SW 1271 (cell line): ENCODE results near the gene ZNF669.

Experiments used
- DNase-seq, 2 experiments: peaks; one replicate each; lab custom pipeline; 2025; lab: John Stamatoyannopoulos, UW

The ZNF669 gene

GRCh38 chr1:247111259-247111699 lies 7.1 kb upstream of the ZNF669 start:
- DNase-seq, result no peak

GRCh38 chr1:247110627-247111258 lies 6.6 kb upstream of the ZNF669 start:
- DNase-seq, result no peak

- no peak for DNase-seq
These were observed 3.5 kb upstream of the ZNF669 start for GRCh38 chr1:247107694-247108093.

GRCh38 chr1:247105966-247106365 lies 1.8 kb upstream of the ZNF669 start:
- DNase-seq, result no peak

GRCh38 chr1:247104965-247105364 lies 809 bp upstream of the ZNF669 start:
- DNase-seq, result no peak

- DNase-seq, result no peak
These were observed 1.8 kb downstream of the ZNF669 start for GRCh38 chr1:247102381-247102780.

GRCh38 chr1:247100676-247101279 lies 3.4 kb downstream of the ZNF669 start:
- no peak for DNase-seq

- no peak for DNase-seq
These were observed 7.2 kb downstream of the ZNF669 start for GRCh38 chr1:247096958-247097357.

- no peak for DNase-seq
These were observed 7.6 kb downstream of the ZNF669 start for GRCh38 chr1:247096544-247096943.

- DNase-seq, result no peak
These were observed 8.0 kb downstream of the ZNF669 start for GRCh38 chr1:247096112-247096511.

- no peak for DNase-seq
These were observed 13.7 kb downstream of the ZNF669 start for GRCh38 chr1:247090455-247090854.

- DNase-seq, result no peak
These were observed 14.4 kb downstream of the ZNF669 start for GRCh38 chr1:247089616-247090375.

- no peak for DNase-seq
These were observed 15.2 kb downstream of the ZNF669 start for GRCh38 chr1:247088967-247089366.

- no peak for DNase-seq
These were observed 16.9 kb downstream of the ZNF669 start for GRCh38 chr1:247087256-247087655.

- no peak for DNase-seq
These were observed 18.8 kb downstream of the ZNF669 start for GRCh38 chr1:247085310-247085709.

GRCh38 chr1:247084771-247085170 lies 19.4 kb downstream of the ZNF669 start:
- no peak for DNase-seq

GRCh38 chr1:247079141-247079874 lies 24.8 kb downstream of the ZNF669 start:
- peak; percentile 42 to 60 for DNase-seq

GRCh38 chr1:247078258-247079140 lies 25.7 kb downstream of the ZNF669 start, which contains the start of gene ZNF670:
Gene ZNF670, minus strand, starts transcription at chr1:247078811. Its CDS starts 215 bp downstream, at chr1:247078596.
- DNase-seq, result peak; percentile 100

- peak in 1 of 2 experiments; percentile 67 for DNase-seq
These were observed 26.3 kb downstream of the ZNF669 start for GRCh38 chr1:247077876-247078257.

- DNase-seq, result no peak
These were observed 26.9 kb downstream of the ZNF669 start for GRCh38 chr1:247077213-247077612.

- DNase-seq, result no peak
These were observed 33.5 kb downstream of the ZNF669 start for GRCh38 chr1:247070645-247071044.
